ENCODE data around the gene ARHGDIG.

ARHGDIG gene

DNA sequence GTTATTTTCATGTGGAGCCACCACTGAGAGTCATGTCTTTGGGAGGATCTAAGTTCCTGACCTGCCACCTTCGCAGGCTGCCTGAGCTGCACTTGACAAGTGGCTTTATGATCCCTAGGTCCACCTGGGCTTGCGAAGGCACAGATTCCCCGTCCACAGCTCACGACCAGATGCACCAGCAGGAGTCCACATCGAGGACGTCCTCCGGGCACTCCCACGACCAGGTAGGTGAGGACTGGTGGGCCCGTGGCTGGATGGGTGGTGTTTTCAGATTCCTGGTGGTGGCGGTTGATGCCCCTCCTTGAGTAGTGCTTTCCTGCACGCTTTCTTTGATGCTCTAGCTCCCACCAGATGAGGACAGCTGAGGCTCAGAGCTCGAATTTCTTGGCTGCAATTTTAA is 31.0 kb upstream of the ARHGDIG start:
- Histone ChIP-seq H4K20me1 (ENCODE audit: control insufficient read depth, insufficient read depth, low read depth, low read length) (no peaks in the 10 kb centered on the region), H3K36me3 (ENCODE audit: control insufficient read depth, low read length) (peaks cover 5% of the 10 kb centered on the region; the same call in 1 of the 2 replicates), H3K4me2 (ENCODE audit: low read length) (no peak overlapping the region), H3K79me2 (ENCODE audit: control insufficient read depth, low read length) (no peaks in the 10 kb centered on the region), H3K4me1 (ENCODE audit: control insufficient read depth, low read length) (no peaks in the 10 kb centered on the region), H3K9me3 (ENCODE audit: control insufficient read depth, insufficient read depth, low read length) (no peaks in the 10 kb centered on the region), H3K27me3 (ENCODE audit: control insufficient read depth, low read length) (no peaks in the 10 kb centered on the region), H3F3A (ENCODE audit: control insufficient read depth, insufficient read depth) (no peaks in the 10 kb centered on the region), H3K9me2 (replicated peaks; ENCODE audit: control insufficient read depth, low read length) (no peaks in the 10 kb centered on the region), H3K4me3 (ENCODE audit: low read length) (no peak overlapping the region), H3K27ac (ENCODE audit: low read depth, low read length) (no peak overlapping the region)
- TF ChIP-seq, protein P1, sequence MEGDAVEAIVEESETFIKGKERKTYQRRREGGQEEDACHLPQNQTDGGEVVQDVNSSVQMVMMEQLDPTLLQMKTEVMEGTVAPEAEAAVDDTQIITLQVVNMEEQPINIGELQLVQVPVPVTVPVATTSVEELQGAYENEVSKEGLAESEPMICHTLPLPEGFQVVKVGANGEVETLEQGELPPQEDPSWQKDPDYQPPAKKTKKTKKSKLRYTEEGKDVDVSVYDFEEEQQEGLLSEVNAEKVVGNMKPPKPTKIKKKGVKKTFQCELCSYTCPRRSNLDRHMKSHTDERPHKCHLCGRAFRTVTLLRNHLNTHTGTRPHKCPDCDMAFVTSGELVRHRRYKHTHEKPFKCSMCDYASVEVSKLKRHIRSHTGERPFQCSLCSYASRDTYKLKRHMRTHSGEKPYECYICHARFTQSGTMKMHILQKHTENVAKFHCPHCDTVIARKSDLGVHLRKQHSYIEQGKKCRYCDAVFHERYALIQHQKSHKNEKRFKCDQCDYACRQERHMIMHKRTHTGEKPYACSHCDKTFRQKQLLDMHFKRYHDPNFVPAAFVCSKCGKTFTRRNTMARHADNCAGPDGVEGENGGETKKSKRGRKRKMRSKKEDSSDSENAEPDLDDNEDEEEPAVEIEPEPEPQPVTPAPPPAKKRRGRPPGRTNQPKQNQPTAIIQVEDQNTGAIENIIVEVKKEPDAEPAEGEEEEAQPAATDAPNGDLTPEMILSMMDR (IDR thresholded peaks at IDR 0.05; ENCODE audit: low read depth, low read length, poor library complexity, severe bottlenecking): no peak
- no peak for TF ChIP-seq EZH2phosphoT487 (IDR thresholded peaks at IDR 0.05; ENCODE audit: borderline replicate concordance, low read length)

DNA sequence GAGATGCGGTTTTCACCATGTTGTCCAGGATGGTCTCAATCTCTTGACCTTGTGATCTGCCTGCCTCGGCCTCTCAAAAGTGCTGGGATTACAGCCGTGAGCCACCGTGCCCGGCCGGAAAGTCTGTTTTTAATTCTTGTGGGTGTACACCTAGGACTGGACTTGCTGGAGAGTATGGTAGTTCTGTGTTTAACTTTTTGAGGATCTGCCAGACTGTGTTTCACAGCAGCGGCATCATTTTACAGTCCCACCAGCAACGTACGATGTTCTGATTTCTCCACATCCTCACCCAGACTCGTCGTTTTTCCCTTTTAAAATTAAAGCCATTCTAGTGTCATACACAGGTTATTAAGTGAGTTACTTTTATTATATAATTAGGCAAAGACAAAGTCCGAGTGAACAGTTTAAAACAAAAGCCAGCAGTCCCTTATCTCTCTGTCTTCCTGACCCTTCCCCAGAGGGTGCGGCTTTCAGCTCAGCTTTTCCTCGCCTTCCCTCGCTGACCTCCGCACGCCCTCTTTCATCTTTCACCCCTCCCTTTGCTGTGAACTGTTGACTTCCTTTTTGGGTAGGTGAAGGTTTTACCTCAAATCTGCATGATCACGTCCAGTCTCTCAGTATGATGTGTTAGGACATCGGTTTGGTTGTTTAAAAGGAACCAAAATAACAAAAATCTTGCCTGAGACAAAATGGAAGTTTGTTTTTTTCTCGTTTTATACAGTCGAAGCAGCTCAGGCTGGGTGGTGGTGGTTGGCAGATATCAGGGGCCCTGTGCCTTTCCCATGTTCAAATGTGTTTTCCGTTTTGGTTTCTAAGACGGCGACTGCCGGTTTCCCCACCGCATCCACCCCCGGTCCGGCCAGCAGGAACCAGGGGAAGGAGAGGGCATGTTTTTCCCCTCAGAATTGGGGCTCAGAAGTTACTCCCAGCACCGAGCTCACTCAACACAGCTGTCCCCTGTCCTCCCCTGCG is 27.7 kb upstream of the ARHGDIG start:
- Histone ChIP-seq H3K9me2 (replicated peaks; ENCODE audit: control insufficient read depth, low read length) (no peaks in the 10 kb centered on the region), H3K4me1 (ENCODE audit: control insufficient read depth, low read length) (no peaks in the 10 kb centered on the region), H3K4me2 (ENCODE audit: low read length) (no peak overlapping the region), H3K27me3 (ENCODE audit: control insufficient read depth, low read length) (no peaks in the 10 kb centered on the region), H4K20me1 (ENCODE audit: control insufficient read depth, insufficient read depth, low read depth, low read length) (no peaks in the 10 kb centered on the region), H3F3A (ENCODE audit: control insufficient read depth, insufficient read depth) (no peaks in the 10 kb centered on the region), H3K27ac (ENCODE audit: low read depth, low read length) (no peak overlapping the region), H3K9me3 (ENCODE audit: control insufficient read depth, insufficient read depth, low read length) (no peaks in the 10 kb centered on the region), H3K79me2 (ENCODE audit: control insufficient read depth, low read length) (no peaks in the 10 kb centered on the region), H3K36me3 (ENCODE audit: control insufficient read depth, low read length) (peaks cover 5% of the 10 kb centered on the region; the same call in 1 of the 2 replicates), H3K4me3 (ENCODE audit: low read length) (no peak overlapping the region)
- TF ChIP-seq, protein P1 (IDR thresholded peaks at IDR 0.05; ENCODE audit: low read depth, low read length, poor library complexity, severe bottlenecking): no peak
- no peak for TF ChIP-seq EZH2phosphoT487 (IDR thresholded peaks at IDR 0.05; ENCODE audit: borderline replicate concordance, low read length)

DNA sequence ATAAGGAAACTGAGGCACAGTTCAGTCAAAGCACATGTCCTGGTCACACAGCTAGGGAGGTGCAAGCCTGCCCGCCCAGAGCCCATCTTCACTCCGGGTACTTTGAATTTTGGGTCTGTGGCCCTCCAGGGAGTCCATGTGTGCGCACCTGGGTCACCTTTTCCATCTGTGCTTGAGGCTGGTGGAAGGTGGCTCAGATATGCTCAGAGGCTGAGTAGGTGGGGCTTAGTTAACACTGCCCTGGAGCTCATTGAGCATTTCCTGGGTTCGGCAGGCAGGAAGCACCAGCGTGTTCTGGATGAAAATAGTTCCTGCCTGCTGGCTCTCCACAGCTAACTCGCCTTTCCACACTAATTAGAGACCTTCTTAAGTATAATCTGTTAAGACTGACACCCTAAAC is 26.6 kb upstream of the ARHGDIG start:
- H4K20me1 ChIP-seq (ENCODE audit: control insufficient read depth, insufficient read depth, low read depth, low read length): no peaks in the 10 kb centered on the region
- no peak overlapping the region for H3K4me2 ChIP-seq (ENCODE audit: low read length)
- H3K36me3 ChIP-seq (ENCODE audit: control insufficient read depth, low read length): peaks cover 5% of the 10 kb centered on the region; the same call in 1 of the 2 replicates
- H3K27ac ChIP-seq (ENCODE audit: low read depth, low read length): no peak overlapping the region
- no peaks in the 10 kb centered on the region for H3K27me3 ChIP-seq (ENCODE audit: control insufficient read depth, low read length)
- H3K9me2 ChIP-seq (replicated peaks; ENCODE audit: control insufficient read depth, low read length): no peaks in the 10 kb centered on the region
- no peaks in the 10 kb centered on the region for H3K9me3 ChIP-seq (ENCODE audit: control insufficient read depth, insufficient read depth, low read length)
- no peaks in the 10 kb centered on the region for H3F3A ChIP-seq (ENCODE audit: control insufficient read depth, insufficient read depth)
- no peak overlapping the region for H3K4me3 ChIP-seq (ENCODE audit: low read length)
- no peaks in the 10 kb centered on the region for H3K4me1 ChIP-seq (ENCODE audit: control insufficient read depth, low read length)
- TF ChIP-seq, protein P1 (IDR thresholded peaks at IDR 0.05; ENCODE audit: low read depth, low read length, poor library complexity, severe bottlenecking): no peak
- no peak for TF ChIP-seq EZH2phosphoT487 (IDR thresholded peaks at IDR 0.05; ENCODE audit: borderline replicate concordance, low read length)
- no peaks in the 10 kb centered on the region for H3K79me2 ChIP-seq (ENCODE audit: control insufficient read depth, low read length)

Measured in DOHH2 (cell line).